Endothelial cell of umbilical vein (primary cell): ENCODE results near the gene BLACAT1. TPM values are rescaled to one million over a fixed set of nuclear protein-coding genes. Genes with fewer than 3 reads are reported as not detected.
A peak's percentile ranks its signal among the peaks of the same experiment; 100 is the strongest.

Experiments
- BruUV-seq: library from RNA; stranded (reverse); fragments of 400-500 nt; replicated peaks from 2 replicates; lab custom pipeline; 2021; lab: Mats Ljungman, UMichigan
- CTCF ChIA-PET: fragments of 300-600, 350-600 bp; sonication (Branson Sonifier 250); formaldehyde crosslinking; loops from one replicate; lab custom pipeline; 2021; ENCODE audit warnings: antibody characterized with exemption, inconsistent platforms; lab: Charles Lee
- POLR2A ChIA-PET: fragments of 300-600, 350-600 bp; sonication (Branson Sonifier 250); formaldehyde crosslinking; loops from one replicate; lab custom pipeline; 2021; ENCODE audit warnings: antibody characterized with exemption, inconsistent platforms; lab: Charles Lee
- DNase-seq: peaks from one replicate; pipeline ENCODE4 v3.0.0-alpha.2; 2011; ENCODE audit warnings: low read depth, low spot score
- FAIRE-seq: peaks from 2 replicates; lab custom pipeline; 2011; peaks lifted over from hg19 to GRCh38; lab: Jason Lieb, UNC
- H2AFZ ChIP-seq: 2 replicates; pipeline ENCODE4 v1.6.0; 2012; ENCODE audit warnings: low read depth, low read length, control low read depth, inconsistent platforms
- H3K27ac ChIP-seq: 2 replicates; pipeline ENCODE4 v1.5.1; 2011; ENCODE audit warnings: low read depth, mild to moderate bottlenecking, control low read depth, low read length, moderate library complexity; ENCODE audit not compliant: insufficient read depth
- H3K27me3 ChIP-seq, 2 experiments: 2 replicates each; pipeline versions ENCODE4 v1.6.0 to v1.6.1; 2011; ENCODE audit warnings: low read length in 2 of 2, mixed read lengths in 1 of 2; ENCODE audit not compliant: control insufficient read depth in 2 of 2, insufficient read depth in 2 of 2
- H3K36me3 ChIP-seq, 2 experiments: 2 replicates in 1 of 2; 3 replicates in 1 of 2; pipeline ENCODE4 v1.5.1; 2011; ENCODE audit warnings: low read length in 2 of 2, mild to moderate bottlenecking in 1 of 2, moderate library complexity in 1 of 2; ENCODE audit not compliant: control insufficient read depth in 2 of 2, insufficient read depth in 2 of 2; ENCODE audit errors: extremely low read depth in 1 of 2
- H3K4me1 ChIP-seq: 3 replicates; pipeline ENCODE4 v1.5.1; 2011; ENCODE audit warnings: mild to moderate bottlenecking, low read length; ENCODE audit not compliant: control insufficient read depth, insufficient read depth; ENCODE audit errors: extremely low read depth
- H3K4me2 ChIP-seq: 2 replicates; pipeline ENCODE4 v1.6.1; 2011; ENCODE audit warnings: low read length, control low read depth, mixed read lengths; ENCODE audit not compliant: insufficient read depth
- H3K4me3 ChIP-seq, 3 experiments: fragments of 200-600 bp in 1 of 3; sonication (generic), shearing (Covaris generic) in 1 of 3; replicated peaks in 1 of 3; 2 replicates each; pipeline ENCODE4 v1.5.1; 2011 to 2016; ENCODE audit warnings: control low read depth in 3 of 3, low read length in 3 of 3, mild to moderate bottlenecking in 2 of 3, inconsistent platforms in 1 of 3, low read depth in 1 of 3, moderate library complexity in 1 of 3; ENCODE audit not compliant: insufficient read depth in 1 of 3
- H3K79me2 ChIP-seq: 2 replicates; pipeline ENCODE4 v1.6.0; 2012; ENCODE audit warnings: low read length, inconsistent platforms; ENCODE audit not compliant: control insufficient read depth, insufficient read depth
- H3K9ac ChIP-seq: replicated peaks from 2 replicates; pipeline ENCODE3; 2011; ENCODE audit warnings: low read length, control low read depth; ENCODE audit not compliant: insufficient read depth; ENCODE audit errors: extremely low read depth
- H3K9me1 ChIP-seq: replicated peaks from 3 replicates; pipeline ENCODE4 v1.6.0; 2011; ENCODE audit warnings: mild to moderate bottlenecking, low read length; ENCODE audit not compliant: control insufficient read depth, insufficient read depth; ENCODE audit errors: extremely low read depth
- H3K9me3 ChIP-seq: replicated peaks from 2 replicates; pipeline ENCODE4 v1.5.1; 2012; ENCODE audit warnings: low read length, inconsistent platforms; ENCODE audit not compliant: control insufficient read depth, insufficient read depth
- H4K20me1 ChIP-seq: replicated peaks from 2 replicates; pipeline ENCODE3; 2011; ENCODE audit warnings: mild to moderate bottlenecking, low read length; ENCODE audit not compliant: control insufficient read depth, insufficient read depth; ENCODE audit errors: extremely low read depth
- EZH2 ChIP-seq: IDR thresholded peaks from 2 replicates; pipeline ENCODE4 v1.6.1; 2012; ENCODE audit warnings: borderline replicate concordance, low read depth, mild to moderate bottlenecking, moderate library complexity, low read length, inconsistent platforms; ENCODE audit not compliant: severe bottlenecking
- JUN ChIP-seq: IDR thresholded peaks from 2 replicates; pipeline ENCODE4 v1.6.1; 2011; ENCODE audit warnings: borderline replicate concordance, low read depth; ENCODE audit not compliant: insufficient read length, insufficient read depth
- POLR2A ChIP-seq: IDR thresholded peaks from 2 replicates; pipeline ENCODE4 v1.6.1; 2012; ENCODE audit warnings: low read depth, mild to moderate bottlenecking, control low read depth, low read length
- dilution Hi-C: fragments of 300-500 bp; cut with MboI; formaldehyde crosslinking; loops from one replicate; pipeline ENCODE4 v1.15.0; 2019; ENCODE audit warnings: low sequenced_read_pairs; ENCODE audit not compliant: extremely low pct_ligation_motif_present
- intact Hi-C: fragments of 100-400 bp; cut with micrococcal nuclease; formaldehyde crosslinking; loops from one replicate; pipeline ENCODE4 v1.10.0; 2022
- polyA plus RNA-seq, 4 experiments: library from polyadenylated mRNA; depleted of rRNA in 3 of 4; stranded (reverse) in 3 of 4; unstranded in 1 of 4; fragments of >200 nt; gene quantifications; 2 replicates each; pipeline versions ENCODE4 v1.2.1 to v1.2.3, GENCODE V29; 2011 to 2012; ENCODE audit warnings: missing spikeins in 1 of 4
- total RNA-seq: library from RNA; stranded (reverse); gene quantifications from 2 replicates; pipeline ENCODE4 v1.2.3, GENCODE V29; 2021

BLACAT1 gene
- total and polyA plus RNA-seq, 2 donors (not counting 3 experiments of a cell fraction or from before 2014, with no cell fraction given), result not detected

- Histone ChIP-seq H3K4me2 (no peak overlapping the region), H3K27me3 (peaks cover 5 to 9% of the 10 kb centered on the region in 2 experiments), H3K36me3 (no peaks in the 10 kb centered on the region), H3K27ac (no peak overlapping the region), H3K9me1 (no peaks in the 10 kb centered on the region), H3K79me2 (no peaks in the 10 kb centered on the region), H4K20me1 (no peaks in the 10 kb centered on the region), H3K9ac (no peak overlapping the region), H2AFZ (no peak overlapping the region), H3K4me3 (no peak overlapping the region), H3K4me1 (no peaks in the 10 kb centered on the region), H3K9me3 (no peaks in the 10 kb centered on the region)
- no peak for TF ChIP-seq EZH2
- DNase-seq (no peak), FAIRE-seq (peak; percentile 48)
- dilution Hi-C loops, result no loop called here
- CTCF ChIA-PET, result interaction anchor here (0.5 to 1.5 kb wide), 3 partner anchors 15 to 149 kb away, joined by 3 to 4 read pairs (median 3); no protein-coding TSS in a partner anchor
- POLR2A ChIA-PET, result no interaction called here
- no TSS peak for BruUV-seq
- intact Hi-C loops, result no loop called here
Observed at GRCh38 chr1:205470131-205470530, 14.3 kb upstream of the BLACAT1 start.

DNA sequence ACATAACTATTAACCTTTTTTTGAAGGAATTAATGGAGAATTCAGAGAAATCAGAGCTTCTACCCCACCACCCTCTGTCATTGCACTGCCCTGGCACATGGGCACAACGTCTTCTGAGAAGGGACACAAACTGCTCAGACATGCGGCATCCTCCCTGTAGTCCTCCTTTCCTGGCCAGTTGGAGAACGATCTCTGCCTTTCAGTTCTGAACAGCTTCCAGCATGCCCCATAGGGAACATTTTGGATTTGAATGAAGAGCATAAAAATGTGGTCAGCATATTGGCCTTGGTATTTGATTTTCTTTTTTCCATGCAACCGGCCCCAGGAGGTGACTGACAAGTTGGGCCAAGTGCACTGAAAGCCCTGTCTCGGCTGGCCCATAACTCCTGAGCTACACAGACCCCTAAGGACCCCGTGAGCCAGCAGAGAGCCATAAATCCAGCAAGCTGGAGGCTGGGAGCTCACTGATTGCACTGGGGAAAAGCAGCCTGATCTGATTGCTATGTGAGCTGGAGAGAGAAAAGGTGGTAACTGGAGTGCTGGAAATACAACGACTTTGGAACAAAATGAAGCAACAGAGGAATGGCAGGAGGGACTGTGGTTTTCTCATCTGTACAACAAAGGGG, 10.9 kb upstream of the BLACAT1 start:
- Histone ChIP-seq H3K36me3 (no peaks in the 10 kb centered on the region), H3K9me3 (no peaks in the 10 kb centered on the region), H2AFZ (no peak overlapping the region), H3K79me2 (no peaks in the 10 kb centered on the region), H3K27ac (no peak overlapping the region), H3K27me3 (peaks cover 8 to 14% of the 10 kb centered on the region in 2 experiments), H3K4me1 (no peaks in the 10 kb centered on the region), H3K4me3 (no peak overlapping the region), H3K9me1 (no peaks in the 10 kb centered on the region), H4K20me1 (no peaks in the 10 kb centered on the region), H3K9ac (no peak overlapping the region), H3K4me2 (no peak overlapping the region)
- FAIRE-seq (no peak), DNase-seq (no peak)
- BruUV-seq, result no TSS peak
- dilution Hi-C loops (no loop called here), intact Hi-C loops (no loop called here)
- TF ChIP-seq POLR2A, result no peak
- TF ChIP-seq JUN, result no peak
- ChIA-PET POLR2A (no interaction called here), CTCF (interaction anchor here (0.7 to 1.5 kb wide), 6 partner anchors 9 to 113 kb away, joined by 3 to 9 read pairs (median 4); no protein-coding TSS in a partner anchor)
